ENCODE results near the gene KLK14.
A peak's percentile ranks its signal among the peaks of the same experiment; 100 is the strongest.

KLK14 gene

GRCh38 chr19:51102991-51103390, 20.3 kb upstream of the KLK14 start:
- peaks cover 16% of the 10 kb centered on the region for H3K4me1 ChIP-seq (ENCODE audit: insufficient read depth, low read length, poor library complexity, severe bottlenecking)
- no peaks in the 10 kb centered on the region for H3K9me3 ChIP-seq (ENCODE audit: insufficient read depth, low read depth, low read length)
- H3K36me3 ChIP-seq (ENCODE audit: insufficient read depth, low read length) = no peaks in the 10 kb centered on the region
- no peaks in the 10 kb centered on the region for H3K27me3 ChIP-seq (ENCODE audit: insufficient read depth, low read length, poor library complexity, severe bottlenecking)
- H3K4me3 ChIP-seq (ENCODE audit: low read length, poor library complexity, severe bottlenecking) = no peak overlapping the region
- H3K9ac ChIP-seq (ENCODE audit: low read depth, low read length, poor library complexity, severe bottlenecking) = no peak overlapping the region
- H3K4me2 ChIP-seq (ENCODE audit: low read depth, low read length, poor library complexity, severe bottlenecking) = peak overlapping the region; percentile 27
- no peaks in the 10 kb centered on the region for H3F3A ChIP-seq (ENCODE audit: low read depth)
- no peak for TF ChIP-seq CTCF (conservative IDR thresholded peaks at IDR 0.05; ENCODE audit: low read length)
- TF ChIP-seq EZH2phosphoT487 (IDR thresholded peaks at IDR 0.05; ENCODE audit: borderline replicate concordance) = no peak
- H3K79me2 ChIP-seq (ENCODE audit: insufficient read depth, low read length) = peaks cover 13% of the 10 kb centered on the region
- no peaks in the 10 kb centered on the region for H3K9me2 ChIP-seq (replicated peaks; ENCODE audit: low read depth, low read length)
- H4K20me1 ChIP-seq (ENCODE audit: insufficient read depth, low read length, poor library complexity, severe bottlenecking) = no peaks in the 10 kb centered on the region
- H2AFZ ChIP-seq (ENCODE audit: low read length) = no peak overlapping the region

- Histone ChIP-seq H3K4me3 (ENCODE audit: low read length, poor library complexity, severe bottlenecking) (no peak overlapping the region), H3K9ac (ENCODE audit: low read depth, low read length, poor library complexity, severe bottlenecking) (no peak overlapping the region), H3K9me3 (ENCODE audit: insufficient read depth, low read depth, low read length) (no peaks in the 10 kb centered on the region), H3K79me2 (ENCODE audit: insufficient read depth, low read length) (no peaks in the 10 kb centered on the region), H2AFZ (ENCODE audit: low read length) (no peak overlapping the region), H3F3A (ENCODE audit: low read depth) (no peaks in the 10 kb centered on the region), H3K27me3 (ENCODE audit: insufficient read depth, low read length, poor library complexity, severe bottlenecking) (no peaks in the 10 kb centered on the region), H4K20me1 (ENCODE audit: insufficient read depth, low read length, poor library complexity, severe bottlenecking) (no peaks in the 10 kb centered on the region), H3K36me3 (ENCODE audit: insufficient read depth, low read length) (no peaks in the 10 kb centered on the region), H3K4me2 (ENCODE audit: low read depth, low read length, poor library complexity, severe bottlenecking) (peak overlapping the region; percentile 27), H3K4me1 (ENCODE audit: insufficient read depth, low read length, poor library complexity, severe bottlenecking) (peaks cover 3% of the 10 kb centered on the region), H3K9me2 (replicated peaks; ENCODE audit: low read depth, low read length) (no peaks in the 10 kb centered on the region)
- TF ChIP-seq CTCF (conservative IDR thresholded peaks at IDR 0.05; ENCODE audit: low read length) (no peak), EZH2phosphoT487 (IDR thresholded peaks at IDR 0.05; ENCODE audit: borderline replicate concordance) (no peak)
Observed at GRCh38 chr19:51101171-51101865, 18.6 kb upstream of the KLK14 start.

- H3K9me3 ChIP-seq (ENCODE audit: insufficient read depth, low read depth, low read length) = no peaks in the 10 kb centered on the region
- TF ChIP-seq EZH2phosphoT487 (IDR thresholded peaks at IDR 0.05; ENCODE audit: borderline replicate concordance) (no peak), CTCF (conservative IDR thresholded peaks at IDR 0.05; ENCODE audit: low read length) (no peak)
- no peaks in the 10 kb centered on the region for H3K27me3 ChIP-seq (ENCODE audit: insufficient read depth, low read length, poor library complexity, severe bottlenecking)
- H3K9me2 ChIP-seq (replicated peaks; ENCODE audit: low read depth, low read length) = no peaks in the 10 kb centered on the region
- no peak overlapping the region for H2AFZ ChIP-seq (ENCODE audit: low read length)
- no peak overlapping the region for H3K9ac ChIP-seq (ENCODE audit: low read depth, low read length, poor library complexity, severe bottlenecking)
- no peaks in the 10 kb centered on the region for H3K36me3 ChIP-seq (ENCODE audit: insufficient read depth, low read length)
- H3K79me2 ChIP-seq (ENCODE audit: insufficient read depth, low read length) = no peaks in the 10 kb centered on the region
- H3K4me1 ChIP-seq (ENCODE audit: insufficient read depth, low read length, poor library complexity, severe bottlenecking) = no peaks in the 10 kb centered on the region
- no peaks in the 10 kb centered on the region for H3F3A ChIP-seq (ENCODE audit: low read depth)
- no peak overlapping the region for H3K4me3 ChIP-seq (ENCODE audit: low read length, poor library complexity, severe bottlenecking)
- H4K20me1 ChIP-seq (ENCODE audit: insufficient read depth, low read length, poor library complexity, severe bottlenecking) = no peaks in the 10 kb centered on the region
- H3K4me2 ChIP-seq (ENCODE audit: low read depth, low read length, poor library complexity, severe bottlenecking) = peak overlapping the region; percentile 27
Observed at GRCh38 chr19:51100601-51101000, 17.9 kb upstream of the KLK14 start.

Measured in Loucy (cell line).